Thyroid gland (tissue), 4 donors: ENCODE data around the gene N4BP2. TPM values are rescaled to one million over a fixed set of nuclear protein-coding genes. Genes with fewer than 3 reads are reported as not detected.

Experiments used
- DNase-seq, 2 donors: peaks; one replicate each; pipeline ENCODE4 v3.0.0-alpha.2; 2019
- H3K27ac ChIP-seq, 3 donors: fragments of 200-600 bp; sonication (generic); 1 replicate in 2 of 3; 2 replicates in 1 of 3; pipeline ENCODE4 v1.5.1; 2016 to 2019; ENCODE audit warnings: mild to moderate bottlenecking in 1 of 3, moderate library complexity in 1 of 3
- H3K27me3 ChIP-seq: fragments of 200-600 bp; sonication (generic); one replicate; pipeline ENCODE4 v1.5.1; 2019
- H3K36me3 ChIP-seq, 2 donors: fragments of 200-600 bp; sonication (generic); one replicate each; pipeline ENCODE4 v1.5.1; 2016 to 2019
- H3K4me1 ChIP-seq, 2 donors: fragments of 200-600 bp; sonication (generic); one replicate each; pipeline ENCODE4 v1.5.1; 2017 to 2019
- H3K4me3 ChIP-seq, 3 donors: fragments of 200-600 bp; sonication (generic); replicated peaks in 1 of 3; 1 replicate in 2 of 3; 2 replicates in 1 of 3; pipeline ENCODE4 v1.5.1; 2016; ENCODE audit warnings: mild to moderate bottlenecking in 1 of 3
- H3K9me3 ChIP-seq: fragments of 200-600 bp; sonication (generic); one replicate; pipeline ENCODE4 v1.5.1; 2017
- CTCF ChIP-seq, 6 experiments: fragments of 200-600 bp in 3 of 6; fragments of 450-650 bp in 3 of 6; sonication (generic) in 3 of 6; IDR thresholded peaks; one replicate each; pipeline ENCODE4 v1.5.1; 2016 to 2019; ENCODE audit warnings: antibody characterized with exemption in 6 of 6, mild to moderate bottlenecking in 2 of 6, inconsistent platforms in 1 of 6, moderate library complexity in 1 of 6
- POLR2A ChIP-seq, 2 donors: fragments of 450-650 bp; IDR thresholded peaks; one replicate each; pipeline ENCODE4 v1.6.1; 2017; ENCODE audit warnings: antibody characterized with exemption in 2 of 2, mild to moderate bottlenecking in 2 of 2, moderate library complexity in 1 of 2
- WGBS, 2 donors: methylation state at CpG; one replicate each; pipeline ENCODE4 v1.1.5; 2017; 5-methylcytosine and 5-hydroxymethylcytosine counted together
- intact Hi-C: fragments of 100-400 bp; cut with DNase I; formaldehyde crosslinking; loops from one replicate; pipeline ENCODE4 v1.15.1; 2023
- total RNA-seq, 4 donors: library from RNA; depleted of rRNA; stranded (reverse); fragments of >200 nt; gene quantifications; one replicate each; pipeline ENCODE4 v1.2.3, GENCODE V29; 2016

The N4BP2 gene
- total RNA-seq, 4 donors from 2014 or later: 20.4 to 37.4 (median 25.5) TPM

GRCh38 chr4:40177591-40177990 lies 120.9 kb downstream of the N4BP2 start:
- TF ChIP-seq POLR2A (IDR thresholded peaks at IDR 0.05) (no peak), CTCF (IDR thresholded peaks at IDR 0.05) (no peak)
- intact Hi-C loops: no loop called here
- Histone ChIP-seq H3K9me3 (no peaks in the 10 kb centered on the region), H3K27me3 (no peaks in the 10 kb centered on the region), H3K4me1 (no peaks in the 10 kb centered on the region), H3K27ac (no peak overlapping the region), H3K36me3 (no peaks in the 10 kb centered on the region), H3K4me3 (no peak overlapping the region)
- DNase-seq: no peak
- 78% methylated on average over 2 of the region's 2 CpGs for WGBS, 2 donors

- no peak for DNase-seq
- H3K36me3 ChIP-seq: no peaks in the 10 kb centered on the region
- H3K4me3 ChIP-seq: no peak overlapping the region
- H3K4me1 ChIP-seq: no peaks in the 10 kb centered on the region
- intact Hi-C loops: no loop called here
- TF ChIP-seq POLR2A (IDR thresholded peaks at IDR 0.05): no peak
- no peak for TF ChIP-seq CTCF (IDR thresholded peaks at IDR 0.05)
- WGBS, 2 donors: 57 to 69% methylated on average over 5 of the region's 5 CpGs
- no peaks in the 10 kb centered on the region for H3K9me3 ChIP-seq
- H3K27ac ChIP-seq: no peak overlapping the region
- H3K27me3 ChIP-seq: no peaks in the 10 kb centered on the region
These were observed 122.0 kb downstream of the N4BP2 start for GRCh38 chr4:40178672-40179071.

GRCh38 chr4:40179360-40179759 lies 122.7 kb downstream of the N4BP2 start:
- no peaks in the 10 kb centered on the region for H3K27me3 ChIP-seq
- H3K4me1 ChIP-seq: no peaks in the 10 kb centered on the region
- TF ChIP-seq CTCF (IDR thresholded peaks at IDR 0.05) (no peak), POLR2A (IDR thresholded peaks at IDR 0.05) (no peak)
- no peak overlapping the region for H3K27ac ChIP-seq
- H3K9me3 ChIP-seq: no peaks in the 10 kb centered on the region
- no peaks in the 10 kb centered on the region for H3K36me3 ChIP-seq
- intact Hi-C loops: no loop called here
- no peak overlapping the region for H3K4me3 ChIP-seq
- WGBS, 2 donors: 87 to 88% methylated on average over 1 of the region's 1 CpG
- no peak for DNase-seq

- Histone ChIP-seq H3K36me3 (no peaks in the 10 kb centered on the region), H3K27ac (no peak overlapping the region), H3K4me3 (no peak overlapping the region), H3K4me1 (no peaks in the 10 kb centered on the region), H3K9me3 (no peaks in the 10 kb centered on the region), H3K27me3 (no peaks in the 10 kb centered on the region)
- TF ChIP-seq POLR2A (IDR thresholded peaks at IDR 0.05) (no peak), CTCF (IDR thresholded peaks at IDR 0.05) (no peak)
- intact Hi-C loops: no loop called here
- WGBS, 2 donors: 59 to 79% methylated on average over 1 of the region's 1 CpG
- DNase-seq: no peak
These were observed 123.7 kb downstream of the N4BP2 start for GRCh38 chr4:40180356-40180755.

- Histone ChIP-seq H3K36me3 (no peaks in the 10 kb centered on the region), H3K9me3 (no peaks in the 10 kb centered on the region), H3K4me1 (peaks cover 5 to 11% of the 10 kb centered on the region in 2 donors), H3K27me3 (no peaks in the 10 kb centered on the region), H3K4me3 (no peak overlapping the region), H3K27ac (no peak overlapping the region)
- TF ChIP-seq POLR2A (IDR thresholded peaks at IDR 0.05) (no peak), CTCF (IDR thresholded peaks at IDR 0.05) (no peak)
- 80 to 87% methylated on average over 4 of the region's 4 CpGs for WGBS, 2 donors
- no peak for DNase-seq
- intact Hi-C loops: no loop called here
These were observed 125.4 kb downstream of the N4BP2 start for GRCh38 chr4:40182001-40182400.
